GM12801 (cell line): ENCODE measurements around the gene CYBC1.

Experiments
- TF ChIP-seq, protein P1 (sequence below): IDR thresholded peaks from one replicate; pipeline ENCODE4 v1.5.1; 2011; ENCODE audit warnings: control low read depth; ENCODE audit not compliant: insufficient read length; ENCODE audit errors: extremely low read depth

The CYBC1 gene

DNA sequence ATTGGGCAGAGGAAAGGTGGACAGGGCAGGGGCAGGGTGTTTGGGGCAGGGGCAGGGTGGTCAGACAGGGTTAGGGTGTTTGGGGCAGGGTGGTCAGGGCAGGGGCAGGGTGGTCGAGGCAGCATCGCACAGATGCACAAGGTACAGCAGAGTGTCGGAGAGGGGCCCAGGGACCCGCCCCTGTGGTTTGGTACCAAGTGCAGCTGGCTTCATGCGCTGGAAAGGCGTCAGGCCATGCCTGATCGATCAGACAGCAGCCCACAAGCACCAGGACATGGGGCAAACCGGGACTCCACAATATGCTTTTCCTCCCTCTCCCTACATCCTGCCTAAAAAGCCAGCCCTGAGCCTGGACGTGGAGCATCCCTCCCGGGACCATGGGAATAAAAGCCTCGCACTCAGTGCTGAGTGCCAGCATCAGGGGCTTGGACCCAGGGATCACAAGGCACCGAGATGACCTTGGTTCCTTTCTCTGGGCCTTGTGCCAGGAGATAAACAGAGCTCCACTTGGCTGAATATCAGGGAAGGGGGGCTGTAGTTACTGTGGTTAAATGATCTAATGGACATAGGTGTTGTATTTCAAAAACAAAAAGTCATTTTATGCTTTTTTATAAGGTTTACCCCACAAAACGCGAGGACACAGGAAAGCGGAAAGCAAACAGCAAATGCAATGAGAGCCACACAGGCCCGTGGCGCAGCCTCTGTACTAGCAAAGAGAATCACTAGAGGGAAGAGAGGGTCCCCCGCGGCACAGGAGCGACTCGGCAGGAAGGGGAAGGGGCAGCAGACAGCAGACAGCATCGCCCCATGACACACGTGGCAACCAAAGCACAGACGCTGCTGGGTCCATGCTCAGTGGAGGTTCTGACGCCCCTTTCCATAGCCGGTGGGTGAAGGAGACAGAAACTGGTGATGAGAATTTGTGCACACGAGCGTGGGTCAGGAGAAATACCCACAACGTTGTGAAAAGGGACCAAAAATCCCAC lies 37.7 kb downstream of the CYBC1 start:
- TF ChIP-seq, protein P1, sequence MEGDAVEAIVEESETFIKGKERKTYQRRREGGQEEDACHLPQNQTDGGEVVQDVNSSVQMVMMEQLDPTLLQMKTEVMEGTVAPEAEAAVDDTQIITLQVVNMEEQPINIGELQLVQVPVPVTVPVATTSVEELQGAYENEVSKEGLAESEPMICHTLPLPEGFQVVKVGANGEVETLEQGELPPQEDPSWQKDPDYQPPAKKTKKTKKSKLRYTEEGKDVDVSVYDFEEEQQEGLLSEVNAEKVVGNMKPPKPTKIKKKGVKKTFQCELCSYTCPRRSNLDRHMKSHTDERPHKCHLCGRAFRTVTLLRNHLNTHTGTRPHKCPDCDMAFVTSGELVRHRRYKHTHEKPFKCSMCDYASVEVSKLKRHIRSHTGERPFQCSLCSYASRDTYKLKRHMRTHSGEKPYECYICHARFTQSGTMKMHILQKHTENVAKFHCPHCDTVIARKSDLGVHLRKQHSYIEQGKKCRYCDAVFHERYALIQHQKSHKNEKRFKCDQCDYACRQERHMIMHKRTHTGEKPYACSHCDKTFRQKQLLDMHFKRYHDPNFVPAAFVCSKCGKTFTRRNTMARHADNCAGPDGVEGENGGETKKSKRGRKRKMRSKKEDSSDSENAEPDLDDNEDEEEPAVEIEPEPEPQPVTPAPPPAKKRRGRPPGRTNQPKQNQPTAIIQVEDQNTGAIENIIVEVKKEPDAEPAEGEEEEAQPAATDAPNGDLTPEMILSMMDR = no peak

- TF ChIP-seq, protein P1 = no peak
These were observed 39.0 kb downstream of the CYBC1 start for GRCh38 chr17:82411396-82412053.

DNA sequence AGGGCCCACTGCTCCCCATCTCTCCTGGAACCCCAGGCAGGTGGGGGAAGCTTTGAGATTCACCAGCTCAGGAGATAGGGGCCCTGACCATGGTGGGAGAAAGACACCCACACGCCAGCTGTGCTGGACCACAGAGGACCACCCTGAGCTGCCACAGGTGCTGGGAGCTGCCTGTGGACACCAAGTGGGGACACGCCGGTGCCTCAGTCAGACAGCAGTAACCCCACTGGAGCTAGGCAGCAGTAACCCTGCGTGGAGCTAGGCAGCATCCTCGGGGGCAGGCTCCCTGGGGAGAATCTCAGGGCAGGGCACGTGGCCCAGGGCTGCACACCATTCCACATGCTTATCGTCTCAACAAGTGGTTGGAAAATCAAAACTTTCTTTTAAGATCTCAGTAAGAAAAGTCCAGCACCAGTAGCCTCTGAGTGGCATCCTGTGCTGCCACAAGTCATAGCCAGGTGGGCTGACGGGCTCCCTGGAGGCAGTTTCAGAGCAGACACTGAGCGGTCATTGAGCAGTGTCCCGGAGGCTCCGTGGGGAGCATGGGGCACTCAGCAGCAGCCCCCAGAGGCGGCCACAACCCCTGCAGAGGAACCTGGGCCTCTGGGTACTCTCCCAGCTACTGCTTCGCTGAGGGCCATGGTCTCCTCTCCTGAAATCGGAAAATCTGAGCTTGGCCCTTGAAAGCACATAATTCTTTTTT lies 40.4 kb downstream of the CYBC1 start:
- TF ChIP-seq, protein P1 = no peak

- TF ChIP-seq, protein P1 = no peak
These were observed 41.6 kb downstream of the CYBC1 start for GRCh38 chr17:82408938-82409318.

GRCh38 chr17:82408288-82408937 lies 42.1 kb downstream of the CYBC1 start:
- TF ChIP-seq, protein P1 = no peak

- TF ChIP-seq, protein P1 = no peak
These were observed 43.3 kb downstream of the CYBC1 start for GRCh38 chr17:82407255-82407654.
